KMS-11 (cell line): ENCODE data around the gene VKORC1.

ENCODE experiments used
- H2AFZ ChIP-seq: fragments of 200-600 bp; sonication (generic); 2 replicates; pipeline ENCODE4 v1.6.1; 2016; ENCODE audit warnings: antibody characterized with exemption, mixed run types, low read depth
- H3K27ac ChIP-seq: fragments of 200-600 bp; sonication (generic); 2 replicates; pipeline ENCODE4 v1.6.1; 2016; ENCODE audit warnings: mild to moderate bottlenecking, mixed run types
- H3K27me3 ChIP-seq: fragments of 200-600 bp; sonication (generic); 2 replicates; pipeline ENCODE4 v1.6.1; 2017; ENCODE audit warnings: mild to moderate bottlenecking, low read depth, mixed run types, moderate library complexity; ENCODE audit not compliant: insufficient read depth
- H3K36me3 ChIP-seq: fragments of 200-600 bp; sonication (generic); 2 replicates; pipeline ENCODE4 v1.6.1; 2017; ENCODE audit warnings: mild to moderate bottlenecking, mixed run types; ENCODE audit not compliant: insufficient read depth
- H3K4me1 ChIP-seq: fragments of 200-600 bp; sonication (generic); 2 replicates; pipeline ENCODE4 v1.6.1; 2016; ENCODE audit warnings: mild to moderate bottlenecking, low read depth, mixed run types; ENCODE audit not compliant: poor library complexity, severe bottlenecking
- H3K4me2 ChIP-seq: fragments of 200-600 bp; sonication (generic); 2 replicates; pipeline ENCODE4 v1.7.0; 2016; ENCODE audit warnings: mild to moderate bottlenecking, mixed run types
- H3K4me3 ChIP-seq: fragments of 200-600 bp; sonication (generic); IDR thresholded peaks from 2 replicates; pipeline ENCODE4 v1.6.1; 2017; ENCODE audit warnings: low read depth, low read length, mixed read lengths; ENCODE audit not compliant: insufficient read depth
- H3K79me2 ChIP-seq: fragments of 200-600 bp; sonication (generic); 2 replicates; pipeline ENCODE4 v1.6.1; 2016; ENCODE audit warnings: low read depth, mixed run types; ENCODE audit not compliant: insufficient read depth
- H3K9ac ChIP-seq: fragments of 200-600 bp; sonication (generic); 2 replicates; pipeline ENCODE4 v1.6.1; 2016; ENCODE audit warnings: mild to moderate bottlenecking, mixed run types
- H4K20me1 ChIP-seq: fragments of 200-600 bp; sonication (generic); 2 replicates; pipeline ENCODE4 v1.6.1; 2016; ENCODE audit warnings: mild to moderate bottlenecking, mixed run types; ENCODE audit not compliant: insufficient read depth
- CTCF ChIP-seq: fragments of 200-600 bp; sonication (generic); conservative IDR thresholded peaks from 2 replicates; pipeline ENCODE4 v1.6.1; 2017; ENCODE audit warnings: low read depth, mild to moderate bottlenecking, antibody characterized with exemption, low read length, moderate library complexity, mixed read lengths

VKORC1 gene

GRCh38 chr16:31082368-31083045 is 12.1 kb downstream of the VKORC1 start:
- Histone ChIP-seq H3K27me3 (no peaks in the 10 kb centered on the region), H3K4me3 (no peak overlapping the region), H3K4me1 (no peaks in the 10 kb centered on the region), H3K27ac (no peak overlapping the region), H3K79me2 (peaks cover 8% of the 10 kb centered on the region; the same call in 1 of the 2 replicates), H3K4me2 (no peak overlapping the region), H3K36me3 (no peaks in the 10 kb centered on the region; the same call in 1 of the 2 replicates), H4K20me1 (no peaks in the 10 kb centered on the region), H3K9ac (no peak overlapping the region), H2AFZ (no peak overlapping the region)
- no peak for TF ChIP-seq CTCF

- Histone ChIP-seq H3K27ac (no peak overlapping the region), H3K4me2 (no peak overlapping the region), H3K79me2 (peaks cover 16% of the 10 kb centered on the region; the same call in 1 of the 2 replicates), H3K4me1 (no peaks in the 10 kb centered on the region), H2AFZ (no peak overlapping the region), H3K27me3 (no peaks in the 10 kb centered on the region), H3K9ac (no peak overlapping the region), H3K4me3 (no peak overlapping the region), H4K20me1 (no peaks in the 10 kb centered on the region), H3K36me3 (no peaks in the 10 kb centered on the region; the same call in 1 of the 2 replicates)
- TF ChIP-seq CTCF = no peak
Observed at GRCh38 chr16:31081428-31082351, 12.9 kb downstream of the VKORC1 start.

GRCh38 chr16:31080756-31081419 is 13.7 kb downstream of the VKORC1 start:
- Histone ChIP-seq H2AFZ (no peak overlapping the region), H3K27ac (no peak overlapping the region), H3K79me2 (peaks cover 24% of the 10 kb centered on the region; the same call in 1 of the 2 replicates), H4K20me1 (no peaks in the 10 kb centered on the region), H3K27me3 (no peaks in the 10 kb centered on the region), H3K4me3 (no peak overlapping the region), H3K36me3 (no peaks in the 10 kb centered on the region; the same call in 1 of the 2 replicates), H3K4me1 (no peaks in the 10 kb centered on the region), H3K9ac (no peak overlapping the region), H3K4me2 (no peak overlapping the region)
- TF ChIP-seq CTCF = no peak

- no peak overlapping the region for H3K4me3 ChIP-seq
- H3K79me2 ChIP-seq = peaks cover 32% of the 10 kb centered on the region
- H4K20me1 ChIP-seq = no peaks in the 10 kb centered on the region
- peaks cover 7% of the 10 kb centered on the region for H3K4me1 ChIP-seq
- H3K27ac ChIP-seq = no peak overlapping the region
- H3K27me3 ChIP-seq = no peaks in the 10 kb centered on the region
- TF ChIP-seq CTCF = no peak
- no peak overlapping the region for H3K4me2 ChIP-seq
- no peak overlapping the region for H2AFZ ChIP-seq
- H3K9ac ChIP-seq = no peak overlapping the region
- H3K36me3 ChIP-seq = no peaks in the 10 kb centered on the region; the same call in 1 of the 2 replicates
Observed at GRCh38 chr16:31080035-31080629, 14.5 kb downstream of the VKORC1 start.
